ENCODE results near the gene TRPM4. TPM values are rescaled to one million over a fixed set of nuclear protein-coding genes. Genes with fewer than 3 reads are reported as not detected.
A peak's percentile ranks its signal among the peaks of the same experiment; 100 is the strongest.

Gene TRPM4
- total RNA-seq, 4 donors from 2014 or later: 45.2 to 87.6 (median 62.4) TPM

GRCh38 chr19:49224879-49225278 is 67.3 kb downstream of the TRPM4 start:
- WGBS: 24% methylated on average over 8 of the region's 8 CpGs
- no peak for DNase-seq (ENCODE audit: low spot score in 2 of 2)
- H3K27ac ChIP-seq: no peak overlapping the region
- TF ChIP-seq CTCF (IDR thresholded peaks at IDR 0.05) (peak in 1 of 2 donors; percentile 45), POLR2A (IDR thresholded peaks at IDR 0.05) (no peak)
- H3K9me3 ChIP-seq: no peaks in the 10 kb centered on the region
- H3K4me1 ChIP-seq: peaks cover 5% of the 10 kb centered on the region
- H3K27me3 ChIP-seq: no peaks in the 10 kb centered on the region
- H3K36me3 ChIP-seq: no peaks in the 10 kb centered on the region
- no peak overlapping the region for H3K4me3 ChIP-seq

- no peak overlapping the region for H3K27ac ChIP-seq
- 98% methylated on average over 3 of the region's 3 CpGs for WGBS
- H3K9me3 ChIP-seq: no peaks in the 10 kb centered on the region
- H3K27me3 ChIP-seq: no peaks in the 10 kb centered on the region
- TF ChIP-seq POLR2A (IDR thresholded peaks at IDR 0.05): no peak
- TF ChIP-seq POLR2AphosphoS5 (IDR thresholded peaks at IDR 0.05): no peak
- no peak for TF ChIP-seq EP300 (IDR thresholded peaks at IDR 0.05)
- TF ChIP-seq CTCF (IDR thresholded peaks at IDR 0.05): no peak
- no peaks in the 10 kb centered on the region for H3K36me3 ChIP-seq
- peaks cover 5% of the 10 kb centered on the region for H3K4me1 ChIP-seq
- no peak for DNase-seq (ENCODE audit: low spot score in 2 of 2)
- H3K4me3 ChIP-seq: no peak overlapping the region
Observed at GRCh38 chr19:49229416-49229815, 71.8 kb downstream of the TRPM4 start.

- no peak for DNase-seq (ENCODE audit: low spot score in 2 of 2)
- WGBS: 90% methylated on average over 7 of the region's 7 CpGs
- no peaks in the 10 kb centered on the region for H3K36me3 ChIP-seq
- TF ChIP-seq CTCF (IDR thresholded peaks at IDR 0.05): no peak
- TF ChIP-seq EP300 (IDR thresholded peaks at IDR 0.05): no peak
- TF ChIP-seq POLR2AphosphoS5 (IDR thresholded peaks at IDR 0.05): no peak
- TF ChIP-seq POLR2A (IDR thresholded peaks at IDR 0.05): no peak
- no peak overlapping the region for H3K27ac ChIP-seq
- no peak overlapping the region for H3K4me3 ChIP-seq
- no peaks in the 10 kb centered on the region for H3K4me1 ChIP-seq
- H3K9me3 ChIP-seq: no peaks in the 10 kb centered on the region
- H3K27me3 ChIP-seq: no peaks in the 10 kb centered on the region
Observed at GRCh38 chr19:49231389-49231788, 73.8 kb downstream of the TRPM4 start.

- H3K4me3 ChIP-seq: no peak overlapping the region
- H3K4me1 ChIP-seq: no peaks in the 10 kb centered on the region
- no peaks in the 10 kb centered on the region for H3K27me3 ChIP-seq
- H3K9me3 ChIP-seq: no peaks in the 10 kb centered on the region
- TF ChIP-seq POLR2AphosphoS5 (IDR thresholded peaks at IDR 0.05): no peak
- no peak for TF ChIP-seq EP300 (IDR thresholded peaks at IDR 0.05)
- TF ChIP-seq POLR2A (IDR thresholded peaks at IDR 0.05): no peak
- TF ChIP-seq CTCF (IDR thresholded peaks at IDR 0.05): no peak
- DNase-seq (ENCODE audit: low spot score in 2 of 2): no peak
- H3K36me3 ChIP-seq: no peaks in the 10 kb centered on the region
- H3K27ac ChIP-seq: no peak overlapping the region
- WGBS: 83% methylated on average over 9 of the region's 9 CpGs
Observed at GRCh38 chr19:49231804-49232203, 74.2 kb downstream of the TRPM4 start.

- Histone ChIP-seq H3K4me3 (no peak overlapping the region), H3K4me1 (no peaks in the 10 kb centered on the region), H3K9me3 (no peaks in the 10 kb centered on the region), H3K27me3 (no peaks in the 10 kb centered on the region), H3K27ac (no peak overlapping the region), H3K36me3 (no peaks in the 10 kb centered on the region)
- TF ChIP-seq POLR2AphosphoS5 (IDR thresholded peaks at IDR 0.05): no peak
- no peak for TF ChIP-seq EP300 (IDR thresholded peaks at IDR 0.05)
- no peak for TF ChIP-seq POLR2A (IDR thresholded peaks at IDR 0.05)
- TF ChIP-seq CTCF (IDR thresholded peaks at IDR 0.05): no peak
- DNase-seq (ENCODE audit: low spot score in 2 of 2): no peak
- WGBS: 91% methylated on average over 1 of the region's 1 CpG
Observed at GRCh38 chr19:49233163-49233562, 75.6 kb downstream of the TRPM4 start.

Data from suprapubic skin (tissue), 4 donors.